Measurements from ENCODE around the gene FOXP1.

FOXP1 gene

DNA sequence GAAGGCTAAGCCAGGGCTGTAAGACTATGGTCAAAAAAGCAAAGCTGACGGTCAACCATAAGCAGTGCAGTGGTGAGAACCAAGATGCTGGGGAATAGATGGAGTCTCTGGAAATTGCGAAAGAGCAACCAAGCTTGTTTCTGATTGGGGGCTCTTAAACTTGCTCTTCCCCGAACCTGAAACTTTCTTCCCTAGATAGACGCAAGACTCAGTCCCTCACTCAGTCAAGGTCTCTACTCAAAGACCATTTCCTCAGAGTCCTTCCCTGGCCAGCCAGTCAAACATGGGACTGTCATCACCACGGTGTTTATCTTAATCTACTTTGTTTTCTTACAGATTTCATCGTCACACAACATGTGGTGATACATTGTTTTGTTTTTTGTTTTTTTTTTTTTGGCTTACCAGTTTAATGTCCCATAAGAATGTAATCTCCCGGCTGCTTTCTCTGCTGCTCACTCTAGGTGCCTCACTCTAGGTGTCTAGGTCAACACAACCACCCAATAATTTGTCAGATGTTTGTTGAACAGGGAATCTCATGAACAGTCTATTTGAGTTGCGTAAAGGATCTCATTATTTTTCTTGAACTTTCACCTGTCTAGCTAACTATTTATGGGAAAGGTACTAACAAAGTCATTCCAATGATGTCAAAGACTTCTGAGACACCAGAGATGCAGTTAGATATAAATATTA is 495.4 kb downstream of the FOXP1 start:
- DNase-seq (ENCODE audit: extremely low spot score) = no peak
- TF ChIP-seq ZNF384 (IDR thresholded peaks at IDR 0.05) = peak; percentile 60; the same call in 1 of the 2 replicates
- TF ChIP-seq TARDBP (IDR thresholded peaks at IDR 0.05) = no peak
- no peak for TF ChIP-seq FOXA1 (IDR thresholded peaks at IDR 0.05)
- no peak for TF ChIP-seq NFRKB (IDR thresholded peaks at IDR 0.05)
- TF ChIP-seq PKNOX1 (IDR thresholded peaks at IDR 0.05) = peak; percentile 53
- ChIA-PET CTCF (no interaction called here), POLR2A (no interaction called here)

- CTCF ChIA-PET = no interaction called here
- no peak for DNase-seq (ENCODE audit: extremely low spot score)
Measured at GRCh38 chr3:71087143-71088018, 496.1 kb downstream of the FOXP1 start.

DNA sequence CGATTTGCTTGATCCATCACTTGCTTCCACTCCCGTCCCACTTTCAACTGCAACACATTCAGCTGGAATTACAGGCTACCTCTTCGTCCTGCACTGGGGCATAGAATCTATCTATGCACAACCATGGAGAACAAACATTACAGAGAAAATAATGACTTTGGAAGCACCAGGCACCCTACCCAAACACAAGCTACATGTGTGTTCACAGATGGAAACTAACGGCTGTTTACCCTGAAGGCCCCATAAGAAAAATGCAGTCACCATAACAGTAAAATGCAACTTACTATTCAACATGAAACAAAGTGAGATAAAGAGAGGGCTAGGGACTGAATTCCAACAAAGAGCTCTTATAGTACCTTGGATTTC is 496.8 kb downstream of the FOXP1 start:
- DNase-seq (ENCODE audit: extremely low spot score) = no peak
- POLR2A ChIA-PET = no interaction called here
- TF ChIP-seq PKNOX1 (IDR thresholded peaks at IDR 0.05) = no peak
- no peak for TF ChIP-seq ARNT (IDR thresholded peaks at IDR 0.05)
- TF ChIP-seq ZNF384 (IDR thresholded peaks at IDR 0.05) = no peak
- no peak for TF ChIP-seq LEF1 (IDR thresholded peaks at IDR 0.05; ENCODE audit: borderline replicate concordance)
- no peak for TF ChIP-seq FOXM1 (IDR thresholded peaks at IDR 0.05; ENCODE audit: borderline replicate concordance)
- TF ChIP-seq NFRKB (IDR thresholded peaks at IDR 0.05) = no peak
- no peak for TF ChIP-seq L3MBTL2 (conservative IDR thresholded peaks at IDR 0.05)
- no peak for TF ChIP-seq CTBP1 (IDR thresholded peaks at IDR 0.05; ENCODE audit: borderline replicate concordance)
- CTCF ChIA-PET = no interaction called here

More at GRCh38 chr3:71087143-71088018, 496.1 kb downstream of the FOXP1 start:
- TF ChIP-seq ARNT (IDR thresholded peaks at IDR 0.05) = no peak
- no peak for TF ChIP-seq HDGF (IDR thresholded peaks at IDR 0.05; ENCODE audit: borderline replicate concordance)
- TF ChIP-seq FOXA1 (IDR thresholded peaks at IDR 0.05) = no peak
- no peak for TF ChIP-seq L3MBTL2 (conservative IDR thresholded peaks at IDR 0.05)
- no peak for TF ChIP-seq SUZ12 (IDR thresholded peaks at IDR 0.05)
- no peak for TF ChIP-seq FOXK2 (IDR thresholded peaks at IDR 0.05)
- no peak for TF ChIP-seq ELF4 (IDR thresholded peaks at IDR 0.05)
- no peak for TF ChIP-seq ZNF384 (IDR thresholded peaks at IDR 0.05)
- no peak for TF ChIP-seq BHLHE40 (IDR thresholded peaks at IDR 0.05; ENCODE audit: borderline replicate concordance)
- TF ChIP-seq CTBP1 (IDR thresholded peaks at IDR 0.05; ENCODE audit: borderline replicate concordance) = no peak
- TF ChIP-seq LEF1 (IDR thresholded peaks at IDR 0.05; ENCODE audit: borderline replicate concordance) = no peak
- TF ChIP-seq PKNOX1 (IDR thresholded peaks at IDR 0.05) = no peak
- TF ChIP-seq FOXM1 (IDR thresholded peaks at IDR 0.05; ENCODE audit: borderline replicate concordance) = no peak
- no peak for TF ChIP-seq SP1 (IDR thresholded peaks at IDR 0.05)
- TF ChIP-seq TARDBP (IDR thresholded peaks at IDR 0.05) = no peak
- TF ChIP-seq NFRKB (IDR thresholded peaks at IDR 0.05) = no peak
- POLR2A ChIA-PET = no interaction called here

DNA sequence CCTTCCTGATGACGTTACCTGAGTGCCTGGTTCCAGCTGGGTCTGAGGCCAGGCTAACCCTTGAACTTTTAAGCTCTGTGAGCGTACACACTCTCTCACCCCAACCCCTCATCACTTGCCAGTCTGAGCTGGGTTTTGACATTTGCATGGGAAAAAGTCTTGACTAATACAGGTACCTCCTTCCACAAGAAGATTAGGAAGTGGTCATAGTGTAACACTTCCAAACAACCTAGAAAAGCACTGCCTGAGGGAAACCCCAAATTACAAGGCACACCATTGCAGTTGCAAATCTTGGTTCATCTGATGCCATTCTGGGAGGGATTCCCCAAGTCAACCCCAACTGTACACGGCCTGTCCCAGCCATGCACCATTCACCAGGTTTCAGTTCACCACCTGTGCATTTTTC is 499.8 kb downstream of the FOXP1 start:
- TF ChIP-seq ARNT (IDR thresholded peaks at IDR 0.05) (no peak), ELF4 (IDR thresholded peaks at IDR 0.05) (no peak), BHLHE40 (IDR thresholded peaks at IDR 0.05; ENCODE audit: borderline replicate concordance) (no peak), HDGF (IDR thresholded peaks at IDR 0.05; ENCODE audit: borderline replicate concordance) (no peak), TARDBP (IDR thresholded peaks at IDR 0.05) (no peak), NFRKB (IDR thresholded peaks at IDR 0.05) (no peak), PKNOX1 (IDR thresholded peaks at IDR 0.05) (no peak), FOXM1 (IDR thresholded peaks at IDR 0.05; ENCODE audit: borderline replicate concordance) (no peak), SUZ12 (IDR thresholded peaks at IDR 0.05) (no peak), FOXK2 (IDR thresholded peaks at IDR 0.05) (no peak), FOXA1 (IDR thresholded peaks at IDR 0.05) (no peak), SP1 (IDR thresholded peaks at IDR 0.05) (no peak), LEF1 (IDR thresholded peaks at IDR 0.05; ENCODE audit: borderline replicate concordance) (no peak), L3MBTL2 (conservative IDR thresholded peaks at IDR 0.05) (no peak), CTBP1 (IDR thresholded peaks at IDR 0.05; ENCODE audit: borderline replicate concordance) (no peak), ZNF384 (IDR thresholded peaks at IDR 0.05) (no peak)

DNA sequence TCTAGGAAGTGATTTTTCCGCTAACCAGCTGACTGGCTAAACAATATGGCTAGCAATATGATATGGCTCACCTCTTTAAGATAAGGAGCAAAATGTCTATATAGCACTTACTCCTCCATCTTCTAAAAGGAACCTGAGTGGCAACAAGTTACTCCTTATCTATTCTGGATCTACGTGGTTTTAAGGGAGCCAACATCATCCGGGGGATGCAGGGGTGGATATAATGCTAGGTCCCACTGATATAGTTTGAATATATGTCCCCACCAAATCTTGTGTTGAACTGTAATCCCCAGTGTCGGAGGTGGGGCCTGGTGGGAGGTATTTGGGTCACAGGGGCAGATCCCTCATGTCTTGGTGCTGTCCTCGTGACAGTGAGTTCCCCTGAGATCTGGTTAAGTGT is 500.7 kb downstream of the FOXP1 start:
- ChIA-PET POLR2A (no interaction called here), CTCF (no interaction called here)
- TF ChIP-seq ZNF384 (IDR thresholded peaks at IDR 0.05) = no peak
- TF ChIP-seq ELF4 (IDR thresholded peaks at IDR 0.05) = no peak
- TF ChIP-seq PKNOX1 (IDR thresholded peaks at IDR 0.05) = no peak
- TF ChIP-seq FOXK2 (IDR thresholded peaks at IDR 0.05) = no peak
- no peak for TF ChIP-seq SP1 (IDR thresholded peaks at IDR 0.05)
- no peak for TF ChIP-seq HDGF (IDR thresholded peaks at IDR 0.05; ENCODE audit: borderline replicate concordance)
- TF ChIP-seq SUZ12 (IDR thresholded peaks at IDR 0.05) = no peak
- no peak for TF ChIP-seq FOXA1 (IDR thresholded peaks at IDR 0.05)
- TF ChIP-seq BHLHE40 (IDR thresholded peaks at IDR 0.05; ENCODE audit: borderline replicate concordance) = no peak
- TF ChIP-seq L3MBTL2 (conservative IDR thresholded peaks at IDR 0.05) = no peak
- no peak for TF ChIP-seq TARDBP (IDR thresholded peaks at IDR 0.05)
- TF ChIP-seq FOXM1 (IDR thresholded peaks at IDR 0.05; ENCODE audit: borderline replicate concordance) = no peak
- no peak for TF ChIP-seq NFRKB (IDR thresholded peaks at IDR 0.05)
- TF ChIP-seq LEF1 (IDR thresholded peaks at IDR 0.05; ENCODE audit: borderline replicate concordance) = no peak
- no peak for TF ChIP-seq CTBP1 (IDR thresholded peaks at IDR 0.05; ENCODE audit: borderline replicate concordance)
- TF ChIP-seq ARNT (IDR thresholded peaks at IDR 0.05) = no peak
- no peak for DNase-seq (ENCODE audit: extremely low spot score)

More for the DNA sequence above, 499.8 kb downstream of the FOXP1 start:
- no peak for DNase-seq (ENCODE audit: extremely low spot score)
- ChIA-PET POLR2A (no interaction called here), CTCF (no interaction called here)

Measured in HEK293T (cell line).